Skeletal muscle tissue (tissue), 4 donors: ENCODE measurements around the gene CORO1C. TPM values are rescaled to one million over a fixed set of nuclear protein-coding genes. Genes with fewer than 3 reads are reported as not detected.

Experiments used
- H3K27ac ChIP-seq: one replicate; pipeline ENCODE4 v1.7.0; 2013; ENCODE audit warnings: mild to moderate bottlenecking, low read depth, low read length, inconsistent platforms
- H3K27me3 ChIP-seq, 3 donors: one replicate each; pipeline ENCODE4 v1.7.0; 2013; ENCODE audit warnings: low read length in 3 of 3; ENCODE audit not compliant: control insufficient read depth in 3 of 3, insufficient read depth in 3 of 3
- H3K36me3 ChIP-seq, 3 donors: one replicate each; pipeline ENCODE4 v1.7.0; 2013; ENCODE audit warnings: low read length in 3 of 3; ENCODE audit not compliant: control insufficient read depth in 3 of 3, insufficient read depth in 3 of 3
- H3K4me1 ChIP-seq, 3 donors: one replicate each; pipeline ENCODE4 v1.7.0; 2013; ENCODE audit warnings: low read length in 3 of 3, mild to moderate bottlenecking in 3 of 3; ENCODE audit not compliant: control insufficient read depth in 3 of 3, insufficient read depth in 3 of 3
- H3K4me3 ChIP-seq, 3 donors: one replicate each; pipeline ENCODE4 v1.7.0; 2013; ENCODE audit warnings: low read length in 3 of 3
- H3K9ac ChIP-seq, 3 donors: one replicate each; pipeline ENCODE4 v1.7.0; 2013; ENCODE audit warnings: low read length in 3 of 3, mild to moderate bottlenecking in 3 of 3, moderate library complexity in 2 of 3, low read depth in 1 of 3
- H3K9me3 ChIP-seq, 3 donors: one replicate each; pipeline ENCODE4 v1.7.0; 2013; ENCODE audit warnings: low read length in 3 of 3; ENCODE audit not compliant: control insufficient read depth in 3 of 3
- total RNA-seq: library from RNA; depleted of rRNA; stranded (reverse); fragments of >200 nt; gene quantifications from one replicate; pipeline ENCODE4 v1.2.3, GENCODE V29; 2014
- donor health status: Osteomylitis.

The CORO1C gene
- total RNA-seq, 1 donor from 2014 or later: 154 TPM

- peaks cover 34 to 38% (median 35%) of the 10 kb centered on the region in 3 donors for H3K4me1 ChIP-seq
- no peaks in the 10 kb centered on the region for H3K27me3 ChIP-seq
- H3K4me3 ChIP-seq: no peak overlapping the region
- no peaks in the 10 kb centered on the region for H3K9me3 ChIP-seq
- H3K36me3 ChIP-seq: no peaks in the 10 kb centered on the region
- H3K27ac ChIP-seq: no peak overlapping the region
- no peak overlapping the region for H3K9ac ChIP-seq
Measured at GRCh38 chr12:108770269-108770829, 39.0 kb upstream of the CORO1C start.

DNA sequence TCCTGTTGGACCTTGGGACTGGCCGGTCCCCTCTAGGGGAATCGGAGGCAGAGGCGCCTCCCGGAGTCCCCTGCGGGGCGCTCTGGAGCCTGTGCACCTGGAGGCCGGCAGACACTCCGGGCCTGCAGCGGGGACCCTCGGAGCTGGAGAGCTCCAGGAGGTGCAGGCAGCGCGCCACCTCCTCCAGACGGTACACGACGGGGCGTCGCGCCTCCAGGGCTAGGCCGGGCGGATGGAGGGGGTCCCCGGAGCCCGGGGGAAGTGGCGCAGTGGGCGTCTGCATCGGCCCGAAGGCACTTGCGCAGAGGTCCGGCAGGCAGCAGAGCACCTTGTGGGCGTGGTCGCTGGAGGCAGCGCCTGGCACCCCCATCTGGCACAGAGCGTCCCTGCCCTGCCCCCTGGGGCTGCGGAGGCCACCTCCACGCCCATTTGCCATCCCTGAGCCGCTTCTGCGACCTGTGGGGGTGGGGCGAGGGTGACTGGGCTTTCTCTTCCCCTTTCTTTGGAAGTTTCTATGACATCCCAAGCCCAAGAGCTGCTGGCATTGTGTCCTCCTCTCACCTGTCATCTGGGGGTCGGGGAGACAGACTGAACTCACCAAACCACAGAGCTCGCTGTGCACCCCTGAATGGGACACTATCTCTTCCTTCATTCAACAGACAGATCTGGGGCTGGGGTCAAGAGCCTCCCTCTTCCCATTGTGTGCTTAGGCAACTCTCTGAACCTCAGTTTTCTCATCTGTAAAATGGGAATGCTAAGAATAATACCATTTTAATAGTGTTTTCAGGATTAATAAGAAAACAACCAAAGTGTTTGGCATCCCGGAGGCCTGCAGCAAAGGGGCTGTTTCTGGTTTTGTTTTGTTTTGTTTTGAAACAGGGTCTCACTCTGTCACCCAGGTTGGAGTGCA lies 37.5 kb upstream of the CORO1C start:
- Histone ChIP-seq H3K27ac (no peak overlapping the region), H3K9me3 (no peaks in the 10 kb centered on the region), H3K9ac (no peak overlapping the region), H3K4me3 (no peak overlapping the region), H3K4me1 (peaks cover 26 to 30% (median 28%) of the 10 kb centered on the region in 3 donors), H3K27me3 (no peaks in the 10 kb centered on the region), H3K36me3 (no peaks in the 10 kb centered on the region)

- Histone ChIP-seq H3K27me3 (no peaks in the 10 kb centered on the region), H3K36me3 (no peaks in the 10 kb centered on the region), H3K4me1 (peaks cover 5 to 9% (median 8%) of the 10 kb centered on the region in 3 donors), H3K9ac (no peak overlapping the region), H3K27ac (no peak overlapping the region), H3K4me3 (no peak overlapping the region), H3K9me3 (no peaks in the 10 kb centered on the region)
Measured at GRCh38 chr12:108766294-108766693, 35.0 kb upstream of the CORO1C start.

DNA sequence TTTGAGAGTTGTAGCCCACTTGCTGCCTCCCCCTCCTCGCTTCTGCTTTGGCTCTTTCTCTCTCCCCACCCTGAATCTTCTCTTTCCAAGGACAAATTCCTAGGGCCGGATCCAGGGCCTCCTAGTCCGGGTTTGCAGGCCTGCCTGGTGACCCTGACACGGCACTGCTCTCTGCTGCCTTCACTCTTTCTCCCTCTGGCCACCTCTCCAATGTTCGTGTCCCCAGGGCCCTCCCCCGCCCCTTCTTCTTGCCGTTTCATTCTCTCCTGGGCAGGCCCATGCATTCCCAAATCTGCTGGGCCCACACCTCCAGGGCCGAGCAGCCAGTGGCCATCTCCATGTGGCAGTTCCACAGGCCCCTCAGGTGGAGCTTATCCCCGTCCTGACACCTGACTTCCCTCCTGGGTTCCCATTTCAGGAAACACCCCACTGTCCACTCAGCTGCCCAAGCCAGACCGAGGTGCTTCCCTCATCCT lies 34.0 kb upstream of the CORO1C start:
- peaks cover under 1 to 7% (median 6%) of the 10 kb centered on the region in 3 donors for H3K4me1 ChIP-seq
- no peak overlapping the region for H3K9ac ChIP-seq
- H3K9me3 ChIP-seq: no peaks in the 10 kb centered on the region
- H3K27me3 ChIP-seq: no peaks in the 10 kb centered on the region
- no peaks in the 10 kb centered on the region for H3K36me3 ChIP-seq
- no peak overlapping the region for H3K27ac ChIP-seq
- no peak overlapping the region for H3K4me3 ChIP-seq

GRCh38 chr12:108764540-108765288 lies 33.4 kb upstream of the CORO1C start:
- H3K9me3 ChIP-seq: no peaks in the 10 kb centered on the region
- no peak overlapping the region for H3K27ac ChIP-seq
- H3K9ac ChIP-seq: no peak overlapping the region
- no peak overlapping the region for H3K4me3 ChIP-seq
- no peaks in the 10 kb centered on the region for H3K36me3 ChIP-seq
- H3K27me3 ChIP-seq: no peaks in the 10 kb centered on the region
- peaks cover 0 to 5% (median under 1%) of the 10 kb centered on the region in 3 donors for H3K4me1 ChIP-seq

- Histone ChIP-seq H3K4me1 (no peaks in the 10 kb centered on the region), H3K27me3 (no peaks in the 10 kb centered on the region), H3K36me3 (no peaks in the 10 kb centered on the region), H3K9me3 (no peaks in the 10 kb centered on the region), H3K9ac (no peak overlapping the region), H3K27ac (no peak overlapping the region), H3K4me3 (no peak overlapping the region)
Measured at GRCh38 chr12:108761226-108761625, 29.9 kb upstream of the CORO1C start.

GRCh38 chr12:108759924-108760323 lies 28.6 kb upstream of the CORO1C start:
- Histone ChIP-seq H3K36me3 (no peaks in the 10 kb centered on the region), H3K27ac (no peak overlapping the region), H3K4me1 (no peaks in the 10 kb centered on the region), H3K4me3 (no peak overlapping the region), H3K27me3 (no peaks in the 10 kb centered on the region), H3K9ac (no peak overlapping the region), H3K9me3 (no peaks in the 10 kb centered on the region)

DNA sequence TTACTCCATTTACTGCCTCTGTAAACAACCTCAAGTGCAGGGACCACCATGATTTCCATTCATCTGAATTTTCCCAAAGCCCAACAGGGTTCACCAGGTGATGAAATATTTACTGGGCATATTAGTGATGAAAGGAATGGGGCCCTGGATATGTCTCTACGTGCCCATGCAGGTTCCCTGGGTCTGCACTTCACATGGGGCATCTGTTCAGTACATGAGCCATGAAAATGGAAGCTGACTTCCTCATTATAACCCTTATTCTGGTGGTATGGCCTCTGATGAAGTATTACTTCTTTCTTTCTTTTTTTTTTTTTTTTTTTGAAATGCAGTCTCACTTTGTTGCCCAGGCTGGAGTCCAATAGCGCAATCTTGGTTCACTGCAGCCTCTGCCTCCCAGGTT lies 26.5 kb upstream of the CORO1C start:
- Histone ChIP-seq H3K36me3 (no peaks in the 10 kb centered on the region), H3K4me1 (no peaks in the 10 kb centered on the region), H3K27ac (no peak overlapping the region), H3K9me3 (no peaks in the 10 kb centered on the region), H3K4me3 (no peak overlapping the region), H3K27me3 (no peaks in the 10 kb centered on the region), H3K9ac (no peak overlapping the region)

- H3K36me3 ChIP-seq: no peaks in the 10 kb centered on the region
- H3K27me3 ChIP-seq: no peaks in the 10 kb centered on the region
- H3K27ac ChIP-seq: no peak overlapping the region
- H3K9me3 ChIP-seq: no peaks in the 10 kb centered on the region
- no peak overlapping the region for H3K4me3 ChIP-seq
- peaks cover 0 to 2% (median 0%) of the 10 kb centered on the region in 3 donors for H3K4me1 ChIP-seq
- no peak overlapping the region for H3K9ac ChIP-seq
Measured at GRCh38 chr12:108756421-108756820, 25.1 kb upstream of the CORO1C start.
